GM06990 (cell line): ENCODE results near the gene RTF1.

Source experiments
- DNase-seq: peaks from one replicate; pipeline ENCODE4 v3.0.0-alpha.2; 2011; ENCODE audit not compliant: insufficient read length; ENCODE audit errors: extremely low read depth
- H3K27me3 ChIP-seq: replicated peaks from 2 replicates; pipeline ENCODE4 v1.6.0; 2011; ENCODE audit warnings: low read length; ENCODE audit not compliant: control insufficient read depth, insufficient read depth
- H3K36me3 ChIP-seq: 2 replicates; pipeline ENCODE4 v1.5.1; 2011; ENCODE audit warnings: low read length; ENCODE audit not compliant: control insufficient read depth, insufficient read depth
- H3K4me3 ChIP-seq: replicated peaks from 2 replicates; pipeline ENCODE4 v1.5.1; 2011; ENCODE audit warnings: low read depth, mild to moderate bottlenecking, control low read depth, low read length
- CTCF ChIP-seq: IDR thresholded peaks from 2 replicates; pipeline ENCODE4 v1.5.1; 2011; ENCODE audit warnings: low read length, control low read depth, mild to moderate bottlenecking, inconsistent platforms; ENCODE audit not compliant: insufficient read depth, poor library complexity, severe bottlenecking

The RTF1 gene

DNA sequence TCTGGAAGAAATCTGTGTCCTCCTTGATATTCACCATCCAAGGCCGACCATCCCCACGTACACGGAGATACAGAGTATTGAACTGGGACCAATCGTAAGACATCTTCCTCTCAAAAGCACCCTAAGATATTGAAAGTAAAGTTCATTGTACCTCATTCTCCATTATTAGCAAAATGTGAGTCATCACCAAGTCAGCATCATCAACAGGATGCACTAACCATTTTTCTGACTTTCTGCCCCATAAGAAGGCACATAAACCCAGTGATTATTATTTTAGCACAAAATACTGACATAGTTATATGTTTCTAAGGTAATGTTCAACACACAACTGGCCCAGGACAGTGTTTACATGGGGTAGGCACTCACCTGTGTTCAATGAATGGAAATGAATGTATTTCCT lies 22.0 kb upstream of the RTF1 start:
- Histone ChIP-seq H3K27me3 (no peaks in the 10 kb centered on the region), H3K36me3 (no peaks in the 10 kb centered on the region), H3K4me3 (no peak overlapping the region)
- no peak for TF ChIP-seq CTCF
- DNase-seq = no peak

- Histone ChIP-seq H3K27me3 (no peaks in the 10 kb centered on the region), H3K36me3 (no peaks in the 10 kb centered on the region), H3K4me3 (no peak overlapping the region)
- no peak for TF ChIP-seq CTCF
- no peak for DNase-seq
Observed at GRCh38 chr15:41396111-41396510, 20.8 kb upstream of the RTF1 start.

GRCh38 chr15:41401904-41402267 lies 15.0 kb upstream of the RTF1 start:
- no peak for TF ChIP-seq CTCF
- H3K27me3 ChIP-seq = no peaks in the 10 kb centered on the region
- DNase-seq = no peak
- H3K36me3 ChIP-seq = no peaks in the 10 kb centered on the region
- H3K4me3 ChIP-seq = peak overlapping the region; percentile 69

- Histone ChIP-seq H3K4me3 (no peak overlapping the region), H3K36me3 (no peaks in the 10 kb centered on the region), H3K27me3 (no peaks in the 10 kb centered on the region)
- no peak for DNase-seq
- no peak for TF ChIP-seq CTCF
Observed at GRCh38 chr15:41407341-41407740, 9.6 kb upstream of the RTF1 start.

DNA sequence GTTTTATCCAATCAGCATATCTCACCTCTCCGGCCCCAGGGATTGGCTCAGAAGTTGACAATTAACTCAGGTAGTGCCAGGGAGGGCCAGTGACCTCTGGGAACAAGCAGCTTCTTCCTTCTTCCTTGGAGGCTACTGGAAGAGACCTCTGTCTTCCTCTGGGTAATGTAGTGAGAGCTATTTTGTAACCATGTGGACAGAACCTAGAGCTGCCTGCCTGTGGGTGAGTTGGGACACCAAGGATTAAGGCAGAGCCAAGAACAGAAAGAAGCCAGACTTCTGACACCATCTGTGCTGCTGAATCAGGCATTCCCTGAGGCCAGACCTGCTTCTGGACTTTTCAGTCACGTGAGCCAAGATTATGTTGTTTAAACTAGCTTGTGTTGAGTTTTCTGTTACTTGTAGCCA lies 8.7 kb upstream of the RTF1 start:
- Histone ChIP-seq H3K4me3 (no peak overlapping the region), H3K36me3 (no peaks in the 10 kb centered on the region), H3K27me3 (no peaks in the 10 kb centered on the region)
- no peak for DNase-seq
- TF ChIP-seq CTCF = no peak

GRCh38 chr15:41411031-41411430 lies 5.9 kb upstream of the RTF1 start:
- Histone ChIP-seq H3K4me3 (no peak overlapping the region), H3K36me3 (no peaks in the 10 kb centered on the region), H3K27me3 (no peaks in the 10 kb centered on the region)
- no peak for DNase-seq
- no peak for TF ChIP-seq CTCF
